Nephron progenitor cell (in vitro differentiated cells): ENCODE results near the gene MUC4.
"Not testable (repeated sequence)": the region's sequence is repeated elsewhere in the genome, so short reads cannot be mapped to it uniquely, and the experiment has no call there.

Experiments used
- DNase-seq: peaks from one replicate; pipeline ENCODE4 v3.0.0; 2021
- H3K27ac Mint-ChIP-seq: 2 replicates; pipeline ENCODE4 v1.8.0; 2021; ENCODE audit warnings: mild to moderate bottlenecking, moderate library complexity, mixed read lengths
- H3K27me3 Mint-ChIP-seq: 2 replicates; pipeline ENCODE4 v1.8.0; 2021; ENCODE audit warnings: mild to moderate bottlenecking, low read depth, mixed read lengths; ENCODE audit not compliant: poor library complexity
- H3K36me3 Mint-ChIP-seq: 2 replicates; pipeline ENCODE4 v1.8.0; 2021; ENCODE audit warnings: low read depth, mixed read lengths
- H3K4me1 Mint-ChIP-seq: 2 replicates; pipeline ENCODE4 v1.8.0; 2021; ENCODE audit warnings: mixed read lengths
- H3K4me3 Mint-ChIP-seq: 2 replicates; pipeline ENCODE4 v1.8.0; 2021; ENCODE audit warnings: mild to moderate bottlenecking, moderate library complexity, mixed read lengths
- H3K9me3 Mint-ChIP-seq: 2 replicates; pipeline ENCODE4 v1.8.0; 2021; ENCODE audit warnings: mild to moderate bottlenecking, moderate library complexity, mixed read lengths
- TF ChIP-seq, protein P1 (sequence below): fragments of 200-600 bp; sonication (generic); IDR thresholded peaks from 2 replicates; pipeline ENCODE4 v1.5.0; 2021; ENCODE audit warnings: antibody characterized with exemption

Gene MUC4

DNA sequence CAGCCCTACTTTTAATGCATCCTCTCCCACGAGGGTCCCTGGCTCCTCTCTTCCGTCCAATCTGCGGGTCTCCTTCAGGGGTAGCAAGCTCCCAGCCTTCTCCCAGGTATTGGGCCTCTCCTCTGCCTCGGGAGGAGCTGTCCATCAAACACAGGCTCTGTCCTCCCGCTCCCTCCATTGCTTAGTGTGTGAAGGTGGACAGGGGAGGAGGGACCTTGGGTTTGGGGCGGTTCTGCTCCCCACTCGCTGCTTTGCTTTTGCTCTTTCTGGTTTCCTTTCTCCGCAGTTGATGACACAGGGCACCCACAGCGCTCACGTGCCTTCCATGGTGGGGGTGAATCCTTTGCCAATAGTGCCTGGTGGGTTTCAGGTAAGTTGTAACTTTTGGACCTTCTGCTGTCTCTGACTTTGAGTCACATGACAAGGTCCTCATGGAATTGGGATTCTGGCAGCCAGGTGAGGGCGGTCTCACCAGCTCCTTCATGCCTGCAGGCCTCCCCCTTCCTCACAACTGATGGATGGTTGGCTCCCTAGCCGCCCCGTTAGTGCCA is 72.1 kb downstream of the MUC4 start:
- no peaks in the 10 kb centered on the region for H3K9me3 Mint-ChIP-seq
- peaks cover 59% of the 10 kb centered on the region for H3K27me3 Mint-ChIP-seq
- TF ChIP-seq, protein P1, sequence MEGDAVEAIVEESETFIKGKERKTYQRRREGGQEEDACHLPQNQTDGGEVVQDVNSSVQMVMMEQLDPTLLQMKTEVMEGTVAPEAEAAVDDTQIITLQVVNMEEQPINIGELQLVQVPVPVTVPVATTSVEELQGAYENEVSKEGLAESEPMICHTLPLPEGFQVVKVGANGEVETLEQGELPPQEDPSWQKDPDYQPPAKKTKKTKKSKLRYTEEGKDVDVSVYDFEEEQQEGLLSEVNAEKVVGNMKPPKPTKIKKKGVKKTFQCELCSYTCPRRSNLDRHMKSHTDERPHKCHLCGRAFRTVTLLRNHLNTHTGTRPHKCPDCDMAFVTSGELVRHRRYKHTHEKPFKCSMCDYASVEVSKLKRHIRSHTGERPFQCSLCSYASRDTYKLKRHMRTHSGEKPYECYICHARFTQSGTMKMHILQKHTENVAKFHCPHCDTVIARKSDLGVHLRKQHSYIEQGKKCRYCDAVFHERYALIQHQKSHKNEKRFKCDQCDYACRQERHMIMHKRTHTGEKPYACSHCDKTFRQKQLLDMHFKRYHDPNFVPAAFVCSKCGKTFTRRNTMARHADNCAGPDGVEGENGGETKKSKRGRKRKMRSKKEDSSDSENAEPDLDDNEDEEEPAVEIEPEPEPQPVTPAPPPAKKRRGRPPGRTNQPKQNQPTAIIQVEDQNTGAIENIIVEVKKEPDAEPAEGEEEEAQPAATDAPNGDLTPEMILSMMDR, result no peak
- no peaks in the 10 kb centered on the region for H3K36me3 Mint-ChIP-seq
- no peak overlapping the region for H3K4me3 Mint-ChIP-seq
- no peak for DNase-seq
- peaks cover 7% of the 10 kb centered on the region for H3K4me1 Mint-ChIP-seq
- no peak overlapping the region for H3K27ac Mint-ChIP-seq

DNA sequence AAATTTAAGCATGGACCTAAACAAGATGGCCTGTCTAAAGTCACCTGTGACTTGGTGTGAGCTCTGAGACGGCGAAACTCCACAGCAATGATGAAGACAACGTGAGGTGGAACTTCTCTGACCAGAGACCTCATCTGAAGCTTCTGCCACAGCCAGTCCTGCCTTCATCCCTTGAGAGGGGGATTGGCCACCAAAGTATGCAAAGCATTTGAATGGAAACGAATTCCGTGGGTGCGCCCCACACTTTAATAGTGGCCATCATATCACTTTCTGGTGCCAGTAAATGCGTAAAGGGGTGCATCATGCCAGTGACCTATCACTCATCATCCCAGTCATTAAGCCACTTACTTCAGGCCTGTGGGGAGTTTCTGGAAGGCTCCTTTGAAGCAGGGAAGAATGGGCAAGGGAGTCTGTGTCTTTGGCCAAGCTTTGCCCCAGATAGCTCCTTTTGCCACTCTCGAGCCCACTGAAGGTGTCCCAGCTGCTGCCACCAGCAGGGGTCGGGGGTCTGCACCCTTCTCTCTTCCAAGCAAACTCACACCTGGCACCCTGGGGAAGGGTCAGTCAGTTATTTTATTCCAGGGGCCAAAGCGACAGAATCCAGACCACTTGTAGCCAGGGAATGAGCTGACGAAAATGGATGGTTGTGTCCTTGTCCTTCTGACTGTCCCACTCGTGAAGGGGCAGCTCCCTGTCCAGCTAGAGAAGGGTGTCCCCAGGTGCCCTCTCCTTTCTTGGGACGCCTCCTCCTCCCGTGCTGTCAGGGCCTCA is 73.3 kb downstream of the MUC4 start:
- Mint-ChIP-seq H3K9me3 (no peaks in the 10 kb centered on the region), H3K27me3 (peaks cover 49% of the 10 kb centered on the region), H3K4me3 (no peak overlapping the region), H3K27ac (no peak overlapping the region), H3K4me1 (peaks cover 9% of the 10 kb centered on the region), H3K36me3 (no peaks in the 10 kb centered on the region)
- TF ChIP-seq, protein P1, result no peak
- no peak for DNase-seq

DNA sequence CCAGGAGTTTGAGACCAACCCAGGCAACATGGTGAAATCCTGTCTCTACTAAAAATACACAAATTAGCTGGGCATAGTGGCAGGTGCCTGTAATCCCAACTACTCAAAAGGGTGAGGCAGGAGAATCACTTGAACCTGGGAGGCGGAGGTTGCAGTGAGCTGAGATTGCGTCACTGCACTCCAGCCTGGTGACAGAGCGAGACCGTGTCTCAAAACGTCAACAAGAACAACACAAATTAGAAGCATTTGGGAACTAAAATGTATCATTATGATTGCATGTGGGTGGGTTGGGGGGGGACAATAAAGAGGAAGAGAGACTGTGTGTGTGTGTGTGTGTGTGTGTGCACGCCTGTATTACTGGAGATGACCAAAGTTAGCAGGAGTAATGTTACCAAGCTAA is 73.9 kb downstream of the MUC4 start:
- H3K4me3 Mint-ChIP-seq, DNase-seq, H3K9me3 Mint-ChIP-seq, H3K27ac Mint-ChIP-seq, H3K36me3 Mint-ChIP-seq: not testable (repeated sequence)
- peaks cover 42% of the 10 kb centered on the region for H3K27me3 Mint-ChIP-seq
- H3K4me1 Mint-ChIP-seq, result peaks cover 16% of the 10 kb centered on the region

DNA sequence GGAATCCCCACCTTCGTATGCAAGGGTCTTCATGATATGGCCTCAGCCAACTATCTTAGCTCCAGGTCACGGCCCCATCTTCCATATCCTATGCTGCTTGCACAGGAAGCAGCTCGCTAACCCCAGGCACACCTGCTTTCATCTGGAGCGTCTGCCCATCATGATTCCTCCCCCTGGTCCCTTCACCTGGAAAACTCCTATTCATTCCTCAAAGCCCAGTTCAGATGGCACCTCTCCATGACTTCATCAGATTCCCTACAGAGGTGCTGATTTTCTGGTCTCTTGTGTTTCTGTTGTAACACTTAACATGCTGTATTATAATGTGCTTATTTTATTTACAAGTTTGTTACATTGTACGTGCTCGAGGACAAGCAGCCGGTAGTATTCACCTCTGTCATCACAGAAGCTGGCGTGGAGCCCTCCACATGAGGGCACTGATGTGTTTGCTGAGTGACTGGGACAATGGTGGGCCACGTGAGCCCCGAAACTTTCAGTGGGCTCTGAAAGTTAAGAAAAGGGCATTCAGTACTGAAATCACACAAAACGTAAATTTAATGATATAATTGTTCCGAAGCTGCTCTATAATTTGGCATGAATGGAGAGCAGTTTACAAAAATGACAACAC is 74.8 kb downstream of the MUC4 start:
- TF ChIP-seq, protein P1, result no peak
- peaks cover 34% of the 10 kb centered on the region for H3K27me3 Mint-ChIP-seq
- H3K4me1 Mint-ChIP-seq, result peaks cover 24% of the 10 kb centered on the region
- no peaks in the 10 kb centered on the region for H3K9me3 Mint-ChIP-seq
- no peak overlapping the region for H3K4me3 Mint-ChIP-seq
- no peak for DNase-seq
- no peaks in the 10 kb centered on the region for H3K36me3 Mint-ChIP-seq
- H3K27ac Mint-ChIP-seq, result no peak overlapping the region

DNA sequence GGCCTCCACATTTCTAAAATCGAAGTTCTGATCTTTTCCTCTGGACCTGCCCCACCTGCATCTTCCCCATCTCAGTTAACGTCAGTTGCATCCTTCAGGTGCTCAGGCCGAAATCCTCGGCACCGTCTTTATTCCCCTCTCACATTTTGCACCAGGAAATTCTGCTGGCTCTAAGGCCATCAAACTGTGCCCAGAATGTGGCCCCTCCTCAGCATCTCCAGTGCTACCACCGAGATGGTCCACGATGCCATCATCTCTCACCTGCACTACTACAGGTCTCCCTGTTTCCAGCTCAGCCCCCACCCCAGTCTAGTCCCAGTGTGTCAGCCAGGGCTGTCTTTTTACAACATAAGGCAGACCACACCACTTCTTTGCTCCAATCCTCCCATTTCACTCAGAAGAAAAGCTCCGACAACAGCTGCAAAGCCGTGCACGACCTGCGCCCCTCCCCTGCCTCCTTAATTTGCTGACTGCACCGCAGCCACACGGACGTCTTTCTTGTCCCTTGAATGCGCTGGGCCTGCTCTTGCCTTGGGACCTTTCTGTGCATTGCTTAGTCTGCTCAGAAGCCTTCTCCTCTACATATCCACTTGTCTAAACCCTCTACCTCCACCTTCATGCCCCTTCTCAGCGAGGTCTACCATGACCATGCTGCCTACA is 76.6 kb downstream of the MUC4 start:
- DNase-seq, result no peak
- H3K9me3 Mint-ChIP-seq, result no peaks in the 10 kb centered on the region
- H3K27ac Mint-ChIP-seq, result no peak overlapping the region
- no peaks in the 10 kb centered on the region for H3K36me3 Mint-ChIP-seq
- H3K4me3 Mint-ChIP-seq, result no peak overlapping the region
- peaks cover 38% of the 10 kb centered on the region for H3K4me1 Mint-ChIP-seq
- TF ChIP-seq, protein P1, result no peak
- peaks cover 17% of the 10 kb centered on the region for H3K27me3 Mint-ChIP-seq

DNA sequence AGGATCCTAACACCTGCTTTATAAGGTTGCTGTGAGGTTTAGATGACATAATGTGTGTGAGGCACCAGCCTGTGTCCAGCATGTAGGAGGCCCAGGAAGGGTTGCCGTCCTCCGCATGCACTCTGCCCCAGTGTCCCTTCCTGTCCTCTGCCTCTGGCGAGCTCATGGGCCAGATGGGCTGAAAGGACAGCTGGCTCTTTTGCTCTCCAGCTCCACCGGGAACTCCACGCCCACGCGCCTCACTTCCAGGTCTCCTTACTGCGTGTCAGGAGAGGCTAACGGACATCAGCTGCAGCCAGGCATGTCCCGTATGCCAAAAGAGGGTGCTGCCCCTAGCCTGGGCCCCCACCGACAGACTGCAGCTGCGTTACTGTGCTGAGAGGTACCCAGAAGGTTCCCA is 78.8 kb downstream of the MUC4 start:
- no peaks in the 10 kb centered on the region for H3K36me3 Mint-ChIP-seq
- H3K27ac Mint-ChIP-seq, result peak overlapping the region; percentile 52
- TF ChIP-seq, protein P1, result no peak
- H3K4me3 Mint-ChIP-seq, result no peak overlapping the region
- H3K4me1 Mint-ChIP-seq, result peaks cover 57% of the 10 kb centered on the region
- DNase-seq, result peak; percentile 41
- H3K9me3 Mint-ChIP-seq, result no peaks in the 10 kb centered on the region
- H3K27me3 Mint-ChIP-seq, result peaks cover 19% of the 10 kb centered on the region
